Activated CD4-positive, alpha-beta T cell treated with anti-CD3 and anti-CD28 coated beads for 36 hours (primary cell): ENCODE measurements around the gene DCANP1. TPM values are rescaled to one million over a fixed set of nuclear protein-coding genes. Genes with fewer than 3 reads are reported as not detected.

Source experiments
- ATAC-seq: fragments of 200-7000 bp; cut with Tn5 transposase; one replicate; pipeline ENCODE4 v1.10.0; 2021; ENCODE audit warnings: mild to moderate bottlenecking, moderate library complexity
- CTCF ChIA-PET: fragments of 350-600 bp; sonication (Branson Sonifier 250); formaldehyde crosslinking; loops from one replicate; lab custom pipeline; 2021; ENCODE audit warnings: antibody characterized with exemption; lab: Charles Lee
- POLR2A ChIA-PET: fragments of 350-600 bp; sonication (Branson Sonifier 250); formaldehyde crosslinking; loops from one replicate; lab custom pipeline; 2021; ENCODE audit warnings: antibody characterized with exemption, inconsistent platforms; lab: Charles Lee
- DNase-seq: peaks from one replicate; pipeline ENCODE4 v3.0.0-alpha.2; 2020
- H3K27ac Mint-ChIP-seq: one replicate; pipeline ENCODE4 v1.8.0; 2021; ENCODE audit warnings: mixed read lengths
- H3K27me3 Mint-ChIP-seq: one replicate; pipeline ENCODE4 v1.8.0; 2021; ENCODE audit warnings: mixed read lengths
- H3K36me3 Mint-ChIP-seq: one replicate; pipeline ENCODE4 v1.8.0; 2021; ENCODE audit warnings: low read depth, mixed read lengths
- H3K4me1 Mint-ChIP-seq: one replicate; pipeline ENCODE4 v1.8.0; 2021; ENCODE audit warnings: mixed read lengths
- H3K4me3 Mint-ChIP-seq: one replicate; pipeline ENCODE4 v1.8.0; 2021; ENCODE audit warnings: mild to moderate bottlenecking, moderate library complexity, mixed read lengths
- H3K9me3 Mint-ChIP-seq: one replicate; pipeline ENCODE4 v1.8.0; 2021; ENCODE audit warnings: low read depth, mixed read lengths
- intact Hi-C, 2 experiments: fragments of 100-400 bp; cut with DNase I in 1 of 2; cut with micrococcal nuclease in 1 of 2; formaldehyde crosslinking; loops; one replicate each; pipeline versions ENCODE4 v1.14.2 to v1.15.1; 2022 to 2024; cut with DNase I, micrococcal nuclease
- total RNA-seq, 2 experiments: library from RNA; stranded (reverse); gene quantifications; one replicate each; pipeline ENCODE4 v1.2.3, GENCODE V29; 2021

The DCANP1 gene
- total RNA-seq, 2 experiments from 2014 or later, result not detected

GRCh38 chr5:135430135-135430437, 17.1 kb downstream of the DCANP1 start:
- H3K9me3 Mint-ChIP-seq, result peaks cover 7% of the 10 kb centered on the region
- intact Hi-C loops, result no loop called here
- no peaks in the 10 kb centered on the region for H3K36me3 Mint-ChIP-seq
- no peak overlapping the region for H3K4me3 Mint-ChIP-seq
- ChIA-PET POLR2A (no interaction called here), CTCF (no interaction called here)
- H3K27me3 Mint-ChIP-seq, result no peaks in the 10 kb centered on the region
- ATAC-seq, result no peak
- DNase-seq, result no peak
- peaks cover 4% of the 10 kb centered on the region for H3K4me1 Mint-ChIP-seq
- H3K27ac Mint-ChIP-seq, result no peak overlapping the region

- POLR2A ChIA-PET, result no interaction called here
- H3K9me3 Mint-ChIP-seq, result peaks cover 7% of the 10 kb centered on the region
- no peak for ATAC-seq
- DNase-seq, result no peak
- intact Hi-C loops, result no loop called here
- no peaks in the 10 kb centered on the region for H3K27me3 Mint-ChIP-seq
- peaks cover 4% of the 10 kb centered on the region for H3K4me1 Mint-ChIP-seq
- no peak overlapping the region for H3K4me3 Mint-ChIP-seq
- no peaks in the 10 kb centered on the region for H3K36me3 Mint-ChIP-seq
- no peak overlapping the region for H3K27ac Mint-ChIP-seq
- CTCF ChIA-PET, result no interaction called here
Observed at GRCh38 chr5:135429301-135430134, 17.6 kb downstream of the DCANP1 start.

- POLR2A ChIA-PET, result no interaction called here
- DNase-seq, result no peak
- ATAC-seq, result no peak
- intact Hi-C loops, result no loop called here
- Mint-ChIP-seq H3K9me3 (peaks cover 7% of the 10 kb centered on the region), H3K4me1 (peaks cover 4% of the 10 kb centered on the region), H3K36me3 (no peaks in the 10 kb centered on the region), H3K27me3 (peaks cover 3% of the 10 kb centered on the region), H3K4me3 (no peak overlapping the region), H3K27ac (no peak overlapping the region)
- CTCF ChIA-PET, result interaction anchor here (0.6 kb wide), 1 partner anchor 49 kb away, joined by 4 read pairs; no protein-coding TSS in a partner anchor
Observed at GRCh38 chr5:135428586-135428985, 18.6 kb downstream of the DCANP1 start.

GRCh38 chr5:135426102-135427082, 20.8 kb downstream of the DCANP1 start:
- CTCF ChIA-PET, result interaction anchor here (0.5 to 2.5 kb wide), 18 partner anchors 8 to 196 kb away, joined by 3 to 10 read pairs (median 3); no protein-coding TSS in a partner anchor
- H3K4me3 Mint-ChIP-seq, result no peak overlapping the region
- peaks cover 3% of the 10 kb centered on the region for H3K27me3 Mint-ChIP-seq
- intact Hi-C loops, result loop anchor here (2.0 kb wide), 2 partner anchors 28 to 50 kb away; partner anchors contain the start of gene MACROH2A1 (in 1 of the 2)
- ATAC-seq, result peak; percentile 86
- DNase-seq, result peak; percentile 31
- POLR2A ChIA-PET, result interaction anchor here (0.8 kb wide), 1 partner anchor 48 kb away, joined by 4 read pairs; no protein-coding TSS in a partner anchor
- H3K36me3 Mint-ChIP-seq, result no peaks in the 10 kb centered on the region
- H3K27ac Mint-ChIP-seq, result no peak overlapping the region
- H3K9me3 Mint-ChIP-seq, result peaks cover 7% of the 10 kb centered on the region
- peaks cover 4% of the 10 kb centered on the region for H3K4me1 Mint-ChIP-seq

GRCh38 chr5:135425641-135426040, 21.5 kb downstream of the DCANP1 start:
- no peak overlapping the region for H3K27ac Mint-ChIP-seq
- DNase-seq, result no peak
- intact Hi-C loops, result loop anchor here (2.0 kb wide), 2 partner anchors 27 to 49 kb away; partner anchors contain the start of gene MACROH2A1 (in 1 of the 2)
- H3K4me1 Mint-ChIP-seq, result peaks cover 4% of the 10 kb centered on the region
- H3K36me3 Mint-ChIP-seq, result no peaks in the 10 kb centered on the region
- H3K9me3 Mint-ChIP-seq, result peaks cover 7% of the 10 kb centered on the region
- H3K27me3 Mint-ChIP-seq, result peaks cover 5% of the 10 kb centered on the region
- CTCF ChIA-PET, result interaction anchor here (0.5 to 2.5 kb wide), 18 partner anchors 9 to 195 kb away, joined by 3 to 10 read pairs (median 3); no protein-coding TSS in a partner anchor
- no peak for ATAC-seq
- no peak overlapping the region for H3K4me3 Mint-ChIP-seq
- POLR2A ChIA-PET, result interaction anchor here (0.8 kb wide), 1 partner anchor 48 kb away, joined by 4 read pairs; no protein-coding TSS in a partner anchor

GRCh38 chr5:135423846-135424168, 23.3 kb downstream of the DCANP1 start:
- ChIA-PET CTCF (interaction anchor here (0.6 to 1.5 kb wide), 6 partner anchors 29 to 275 kb away, joined by 3 to 5 read pairs (median 4); no protein-coding TSS in a partner anchor), POLR2A (no interaction called here)
- peaks cover 14% of the 10 kb centered on the region for H3K27me3 Mint-ChIP-seq
- intact Hi-C loops, result no loop called here
- ATAC-seq (no peak), DNase-seq (no peak)
- H3K4me3 Mint-ChIP-seq, result no peak overlapping the region
- peaks cover 10% of the 10 kb centered on the region for H3K9me3 Mint-ChIP-seq
- peaks cover 4% of the 10 kb centered on the region for H3K4me1 Mint-ChIP-seq
- no peak overlapping the region for H3K27ac Mint-ChIP-seq
- no peaks in the 10 kb centered on the region for H3K36me3 Mint-ChIP-seq

- peaks cover 4% of the 10 kb centered on the region for H3K4me1 Mint-ChIP-seq
Observed at GRCh38 chr5:135423146-135423845, 23.9 kb downstream of the DCANP1 start.

GRCh38 chr5:135422419-135422818, 24.7 kb downstream of the DCANP1 start:
- no peak for ATAC-seq
- no peaks in the 10 kb centered on the region for H3K36me3 Mint-ChIP-seq
- intact Hi-C loops, result no loop called here
- peaks cover 18% of the 10 kb centered on the region for H3K27me3 Mint-ChIP-seq
- H3K27ac Mint-ChIP-seq, result no peak overlapping the region
- POLR2A ChIA-PET, result no interaction called here
- peaks cover 4% of the 10 kb centered on the region for H3K4me1 Mint-ChIP-seq
- peaks cover 5% of the 10 kb centered on the region for H3K9me3 Mint-ChIP-seq
- CTCF ChIA-PET, result interaction anchor here (1.5 kb wide), 1 partner anchor 44 kb away, joined by 4 read pairs; no protein-coding TSS in a partner anchor
- no peak overlapping the region for H3K4me3 Mint-ChIP-seq
- no peak for DNase-seq

More at GRCh38 chr5:135423146-135423845, 23.9 kb downstream of the DCANP1 start:
- no peak overlapping the region for H3K4me3 Mint-ChIP-seq
- no peak for DNase-seq
- no peaks in the 10 kb centered on the region for H3K36me3 Mint-ChIP-seq
- ATAC-seq, result no peak
- ChIA-PET POLR2A (no interaction called here), CTCF (interaction anchor here (0.6 to 1.5 kb wide), 5 partner anchors 43 to 274 kb away, joined by 3 to 5 read pairs (median 4); no protein-coding TSS in a partner anchor)
- H3K9me3 Mint-ChIP-seq, result peaks cover 5% of the 10 kb centered on the region
- intact Hi-C loops, result no loop called here
- peaks cover 16% of the 10 kb centered on the region for H3K27me3 Mint-ChIP-seq
- H3K27ac Mint-ChIP-seq, result no peak overlapping the region

- POLR2A ChIA-PET, result no interaction called here
- ATAC-seq, result no peak
- CTCF ChIA-PET, result interaction anchor here (1.6 kb wide), 1 partner anchor 40 kb away, joined by 4 read pairs; no protein-coding TSS in a partner anchor
- H3K36me3 Mint-ChIP-seq, result no peaks in the 10 kb centered on the region
- peaks cover 5% of the 10 kb centered on the region for H3K9me3 Mint-ChIP-seq
- no peak overlapping the region for H3K4me3 Mint-ChIP-seq
- H3K4me1 Mint-ChIP-seq, result no peaks in the 10 kb centered on the region
- peaks cover 25% of the 10 kb centered on the region for H3K27me3 Mint-ChIP-seq
- no peak overlapping the region for H3K27ac Mint-ChIP-seq
- DNase-seq, result no peak
- intact Hi-C loops, result no loop called here
Observed at GRCh38 chr5:135417083-135417482, 30.1 kb downstream of the DCANP1 start.

- Mint-ChIP-seq H3K4me1 (no peaks in the 10 kb centered on the region), H3K4me3 (no peak overlapping the region), H3K27ac (no peak overlapping the region), H3K27me3 (peaks cover 3% of the 10 kb centered on the region), H3K36me3 (no peaks in the 10 kb centered on the region), H3K9me3 (peaks cover 3% of the 10 kb centered on the region)
- DNase-seq, result no peak
- ChIA-PET CTCF (no interaction called here), POLR2A (no interaction called here)
- intact Hi-C loops, result no loop called here
- no peak for ATAC-seq
Observed at GRCh38 chr5:135405082-135405481, 42.1 kb downstream of the DCANP1 start.
